Kidney tubule cell (primary cell): ENCODE measurements around the gene PGM2L1.
"Not testable (repeated sequence)": the region's sequence is repeated elsewhere in the genome, so short reads cannot be mapped to it uniquely, and the experiment has no call there.

Experiments
- DNase-seq: peaks from one replicate; pipeline ENCODE4 v3.0.0-alpha.2; 2018; ENCODE audit warnings: low spot score

PGM2L1 gene

DNA sequence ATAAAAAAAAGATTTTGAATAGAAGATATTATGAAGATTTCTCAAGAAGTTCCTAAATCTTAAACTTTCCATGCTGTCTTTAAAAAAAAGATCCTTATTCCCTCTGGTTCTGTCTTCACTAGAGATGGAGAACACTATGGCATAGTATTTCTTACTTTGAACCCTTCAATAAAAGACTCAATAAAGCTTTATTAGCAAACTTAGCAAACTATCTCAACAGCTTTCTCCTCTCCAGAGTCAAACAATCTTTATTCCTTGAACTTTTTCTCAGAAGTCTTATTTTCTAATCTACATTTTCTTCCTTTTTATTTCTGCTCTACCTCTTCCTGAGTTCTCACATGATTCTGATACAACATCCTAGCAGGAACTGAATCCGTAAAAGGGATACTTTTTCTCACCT lies 65.0 kb downstream of the PGM2L1 start:
- DNase-seq = no peak

DNA sequence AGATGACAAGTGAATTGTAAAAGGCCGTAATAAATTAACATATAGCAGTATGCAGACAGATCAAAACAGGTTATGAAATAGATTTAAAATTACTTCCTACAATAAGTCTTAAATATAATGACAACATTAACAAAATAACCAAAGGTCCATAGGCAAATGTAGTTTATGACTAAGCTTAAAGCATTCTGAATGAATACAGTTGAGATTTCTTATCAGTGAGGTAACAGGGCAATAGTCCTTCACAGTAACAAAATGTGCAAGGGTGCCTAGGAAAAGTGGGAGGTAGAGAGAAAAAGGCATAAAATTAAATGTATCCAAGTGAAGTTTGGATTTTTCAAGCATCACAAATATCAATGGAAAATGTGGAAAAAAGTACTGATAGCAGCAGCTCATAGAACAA lies 65.9 kb downstream of the PGM2L1 start:
- no peak for DNase-seq

DNA sequence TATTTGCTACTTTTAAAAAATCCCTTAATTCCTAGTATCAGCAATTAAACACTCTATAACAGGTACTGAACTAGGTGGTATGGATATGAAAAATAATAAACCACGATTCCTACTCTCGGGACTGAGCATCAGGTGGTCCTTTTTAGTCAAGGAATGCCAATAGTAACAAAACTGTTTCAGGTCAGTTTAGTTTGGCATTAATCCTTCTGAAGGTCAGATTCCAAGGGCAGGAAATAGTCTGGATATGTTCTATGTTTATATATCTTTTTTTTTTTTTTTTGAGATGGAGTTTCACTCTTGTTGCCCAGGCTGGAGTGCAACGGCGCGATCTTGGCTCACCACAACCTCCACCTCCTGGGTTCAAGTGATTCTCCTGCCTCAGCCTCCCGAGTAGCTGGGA lies 67.2 kb downstream of the PGM2L1 start:
- not testable (repeated sequence) for DNase-seq

DNA sequence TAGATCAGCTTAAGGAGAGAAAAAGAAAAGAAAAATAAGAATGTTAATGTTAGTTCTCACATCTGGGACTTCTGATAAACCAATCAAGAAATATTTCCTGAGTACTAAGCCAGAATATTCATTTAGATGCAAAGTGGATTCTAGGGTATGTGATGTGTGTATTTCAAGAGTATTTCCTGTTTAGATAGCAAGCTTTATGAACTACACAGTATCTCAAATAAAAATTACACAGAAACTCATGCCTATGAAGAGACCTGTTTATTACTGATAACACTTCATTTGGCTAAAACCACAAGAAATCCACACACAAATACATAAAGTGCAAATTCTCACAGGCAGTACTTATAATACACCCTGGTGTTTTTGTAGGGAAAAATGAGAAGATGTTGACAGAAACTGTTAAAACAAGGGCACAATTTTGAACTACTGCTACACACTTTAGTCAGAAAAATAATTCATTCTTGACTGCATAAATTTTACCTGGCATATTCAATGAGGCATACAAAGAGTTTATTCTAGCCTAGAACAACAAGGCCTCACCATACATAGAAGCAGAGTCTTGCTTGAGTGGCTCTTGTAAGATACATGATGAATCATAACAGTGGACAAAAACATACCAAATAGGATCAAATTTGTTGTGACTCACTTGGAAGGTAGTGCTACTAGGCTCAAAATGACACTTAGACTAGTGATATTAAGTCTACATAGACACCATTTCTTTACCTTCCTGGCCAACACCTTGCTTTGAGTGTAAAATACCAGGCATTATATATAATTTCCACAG lies 68.0 kb downstream of the PGM2L1 start:
- peak; percentile 88 for DNase-seq

DNA sequence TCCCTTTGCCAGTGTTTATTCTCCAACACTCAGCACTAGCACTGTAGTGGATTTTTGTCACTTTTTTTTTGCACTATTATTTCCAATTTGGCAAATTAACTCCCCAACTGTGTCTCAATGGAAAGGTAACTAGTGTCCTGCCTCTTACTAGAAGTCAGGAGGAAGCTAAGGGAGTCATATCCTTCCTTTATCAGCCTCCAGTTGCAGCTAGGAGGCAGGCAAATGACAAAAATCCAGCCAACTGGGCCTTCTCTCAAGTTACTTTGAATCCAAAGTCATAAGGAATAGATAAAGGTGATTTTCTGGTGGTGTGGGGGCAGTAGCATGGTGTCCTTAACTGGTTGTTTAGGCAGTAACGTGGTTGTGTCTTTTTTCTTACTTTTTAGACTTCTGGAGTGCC lies 71.2 kb downstream of the PGM2L1 start:
- DNase-seq = no peak

DNA sequence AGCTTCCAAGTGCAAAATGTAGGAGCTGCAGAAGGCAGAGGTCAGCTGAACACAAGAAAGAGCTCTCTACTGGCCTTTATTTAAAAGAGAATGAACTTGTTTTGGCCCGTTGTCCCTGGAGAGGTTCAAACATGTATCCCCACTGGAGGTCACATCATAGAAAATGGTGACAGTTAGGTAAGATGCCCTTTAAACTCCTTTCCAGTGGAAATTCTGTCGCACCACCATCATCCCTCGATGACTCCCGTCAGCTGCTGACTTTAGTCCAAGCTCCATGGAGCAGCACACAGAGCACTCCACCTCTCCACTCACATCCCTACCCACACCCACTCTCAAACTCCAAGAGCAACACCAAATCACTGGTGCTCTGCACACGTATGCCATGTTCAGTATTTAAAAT lies 71.6 kb downstream of the PGM2L1 start:
- no peak for DNase-seq

DNA sequence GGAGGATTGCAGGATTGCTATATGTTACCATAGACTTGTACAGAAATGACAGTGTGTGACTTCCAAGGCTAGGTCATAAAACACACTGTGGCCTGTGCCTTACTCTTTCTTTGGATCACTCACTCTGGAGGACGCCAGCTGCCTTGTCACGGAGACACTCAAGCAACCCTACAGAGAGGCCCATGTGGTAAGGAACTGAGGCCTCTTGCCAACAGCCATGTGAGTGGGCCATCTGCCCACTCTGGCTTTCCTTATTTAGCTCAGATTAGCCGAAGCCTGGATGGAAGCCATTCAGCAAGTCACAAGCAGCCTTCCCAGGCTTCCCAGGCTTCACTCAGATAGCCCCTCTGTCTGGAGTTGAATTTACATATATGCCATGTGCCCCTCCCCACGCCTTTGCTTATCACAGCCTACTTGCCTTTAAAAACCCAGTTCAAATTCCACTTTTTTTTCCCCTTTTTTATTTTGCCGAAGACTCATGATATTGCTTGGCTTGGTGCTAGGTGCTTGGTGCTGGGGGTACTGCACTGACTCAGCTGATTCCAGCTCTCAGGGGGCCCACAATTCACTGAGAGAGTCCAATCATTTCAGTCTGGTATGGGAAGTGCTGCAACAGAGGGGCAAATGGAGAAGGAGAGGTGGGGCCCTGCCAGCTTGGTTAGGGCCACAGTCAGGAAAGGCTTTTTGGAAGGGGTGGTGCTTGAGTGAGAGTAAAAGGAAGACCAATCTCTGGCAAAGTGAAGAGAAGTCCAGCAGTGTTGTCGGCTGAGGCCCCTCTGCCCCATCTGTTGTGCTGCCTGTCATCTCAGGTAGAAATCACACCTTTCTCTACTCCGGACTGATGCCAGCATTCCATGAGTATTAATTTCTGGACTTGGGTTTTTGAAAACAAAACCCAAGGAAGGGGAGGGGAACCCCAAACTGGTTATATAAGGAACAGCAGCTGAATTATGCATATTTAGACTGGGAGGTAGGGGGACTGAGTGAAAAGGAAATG lies 72.3 kb downstream of the PGM2L1 start:
- no peak for DNase-seq

DNA sequence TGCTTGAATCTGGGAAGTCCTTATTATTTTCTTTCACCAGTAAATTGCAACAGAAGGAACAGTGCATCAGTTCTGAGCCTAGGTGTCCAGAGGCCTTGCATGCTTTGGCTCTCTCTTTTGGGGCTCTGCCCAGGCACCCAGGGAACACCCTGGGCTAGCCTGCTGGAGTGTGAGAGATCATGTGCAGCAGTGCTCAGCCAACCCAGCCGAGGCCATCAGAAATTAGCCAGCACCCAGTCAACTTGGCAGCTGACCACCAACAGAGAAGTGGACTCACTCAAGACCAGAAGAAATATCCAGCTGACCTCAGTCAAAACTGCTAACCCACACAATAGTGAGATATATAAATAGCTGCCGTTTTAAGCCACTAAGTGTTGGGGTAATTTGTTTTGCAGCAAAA lies 75.6 kb downstream of the PGM2L1 start:
- peak; percentile 24 for DNase-seq

DNA sequence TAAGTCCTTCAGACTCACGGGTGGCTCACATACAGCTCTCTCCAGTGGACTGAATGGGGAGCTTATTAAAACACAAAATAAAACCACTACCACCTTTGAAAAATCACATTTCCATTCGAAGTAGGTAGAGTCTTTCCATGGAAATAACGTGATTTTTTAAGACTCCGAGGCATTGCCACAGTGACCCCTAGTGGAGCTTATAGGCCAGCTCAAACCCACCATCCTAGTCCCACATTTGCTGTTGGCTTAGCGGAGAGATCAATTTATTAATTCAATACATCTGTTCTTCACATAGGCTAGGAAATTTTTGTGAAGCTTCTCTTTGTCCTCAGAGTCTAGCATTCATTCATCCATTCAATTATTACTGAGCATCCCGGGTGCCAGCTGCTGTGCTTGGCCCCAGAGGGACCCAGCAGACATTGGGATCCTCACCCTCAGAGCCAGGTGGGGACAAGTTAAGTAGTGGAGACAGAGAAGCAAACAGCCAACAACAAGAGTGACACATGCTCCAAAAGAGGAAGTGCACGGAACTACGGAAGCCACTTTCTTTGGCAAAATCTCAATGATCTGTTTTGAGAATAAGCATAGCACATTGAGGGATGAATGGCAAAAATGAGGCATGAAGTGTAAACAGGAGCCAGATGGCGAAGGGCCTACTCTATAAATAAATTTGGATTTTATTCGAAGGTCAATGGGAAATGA lies 76.6 kb downstream of the PGM2L1 start:
- DNase-seq = peak; percentile 42

DNA sequence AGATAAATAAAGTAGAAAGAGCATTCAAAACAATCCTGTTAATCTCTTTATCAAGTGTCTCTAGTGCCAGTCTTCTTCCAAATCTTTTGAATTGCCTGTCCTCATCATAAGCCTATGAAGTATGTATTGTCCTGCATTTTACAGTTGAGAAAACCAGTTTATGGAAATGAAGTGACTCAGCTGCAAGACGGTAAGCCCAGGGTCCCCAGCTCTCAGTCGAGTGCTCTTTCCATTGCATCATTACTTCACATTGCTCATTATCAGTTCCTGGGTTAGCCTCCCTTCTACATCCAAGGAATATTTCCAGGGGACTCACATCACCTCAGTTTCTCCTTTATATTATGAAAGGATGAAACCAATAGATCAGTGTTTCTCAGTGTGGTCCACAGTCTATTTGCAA lies 77.7 kb downstream of the PGM2L1 start:
- peak; percentile 54 for DNase-seq

DNA sequence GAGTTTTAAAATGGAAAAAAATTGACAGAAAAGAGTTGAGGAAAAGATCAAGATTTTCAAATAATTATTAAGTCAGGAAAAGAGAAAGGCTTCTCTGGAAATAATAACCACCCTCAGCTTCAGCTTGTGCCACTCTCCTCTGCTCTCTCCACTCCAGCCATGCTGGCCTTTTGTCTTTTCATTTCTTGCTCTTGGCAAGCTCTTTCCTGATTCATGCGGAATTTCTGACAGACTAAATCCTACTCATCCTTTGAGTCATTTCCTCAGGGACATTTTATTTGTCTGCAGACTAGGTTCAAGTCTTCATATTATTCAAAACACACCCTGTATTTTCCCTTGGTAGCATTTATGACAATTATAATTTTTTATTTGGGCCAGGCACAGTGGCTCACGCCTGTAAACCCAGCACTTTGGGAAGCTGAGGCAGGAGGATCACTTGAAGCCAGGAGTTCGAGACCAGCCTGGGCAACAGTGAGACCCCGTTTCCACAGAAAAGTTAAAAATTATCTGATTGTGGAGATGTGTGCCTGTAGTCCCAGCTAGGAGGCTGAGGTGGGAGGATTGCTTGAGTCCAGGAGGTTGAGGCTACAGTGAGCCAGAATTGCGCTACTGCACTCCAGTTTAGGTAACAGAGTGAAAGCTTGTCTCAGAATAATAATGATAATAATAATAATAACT lies 79.0 kb downstream of the PGM2L1 start:
- DNase-seq = peak; percentile 89

DNA sequence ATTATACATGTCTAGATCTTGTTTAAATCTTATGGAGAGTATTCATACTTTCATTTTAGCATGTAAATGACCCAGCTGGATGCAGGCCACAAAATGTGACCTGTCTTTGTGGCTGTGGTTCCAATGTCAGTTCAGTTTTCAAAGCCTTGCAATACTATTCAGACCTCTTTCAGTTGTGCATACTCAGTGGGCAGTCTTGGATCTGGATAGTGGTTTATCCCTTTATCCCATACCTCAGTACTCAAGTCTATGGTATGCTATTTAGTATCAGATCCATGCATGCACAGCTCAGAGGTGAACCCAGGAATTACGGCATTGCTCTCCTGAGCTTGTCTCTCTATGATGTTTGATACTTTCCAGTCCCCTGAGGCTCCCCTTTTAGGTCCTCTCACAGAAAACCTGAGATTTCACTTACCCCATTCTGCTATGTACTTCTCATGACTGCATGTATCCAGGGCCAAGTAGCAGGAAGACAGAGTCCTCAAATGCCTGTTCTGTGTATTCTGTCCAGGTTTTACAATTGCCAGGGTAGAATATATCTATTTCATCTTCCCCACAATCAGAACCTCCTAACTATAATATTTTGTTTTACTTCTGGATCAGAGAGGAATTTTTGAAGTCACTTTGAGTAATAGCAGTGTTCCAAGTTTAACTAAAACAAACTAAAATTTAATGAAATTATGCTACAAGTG lies 79.8 kb downstream of the PGM2L1 start:
- peak; percentile 25 for DNase-seq

DNA sequence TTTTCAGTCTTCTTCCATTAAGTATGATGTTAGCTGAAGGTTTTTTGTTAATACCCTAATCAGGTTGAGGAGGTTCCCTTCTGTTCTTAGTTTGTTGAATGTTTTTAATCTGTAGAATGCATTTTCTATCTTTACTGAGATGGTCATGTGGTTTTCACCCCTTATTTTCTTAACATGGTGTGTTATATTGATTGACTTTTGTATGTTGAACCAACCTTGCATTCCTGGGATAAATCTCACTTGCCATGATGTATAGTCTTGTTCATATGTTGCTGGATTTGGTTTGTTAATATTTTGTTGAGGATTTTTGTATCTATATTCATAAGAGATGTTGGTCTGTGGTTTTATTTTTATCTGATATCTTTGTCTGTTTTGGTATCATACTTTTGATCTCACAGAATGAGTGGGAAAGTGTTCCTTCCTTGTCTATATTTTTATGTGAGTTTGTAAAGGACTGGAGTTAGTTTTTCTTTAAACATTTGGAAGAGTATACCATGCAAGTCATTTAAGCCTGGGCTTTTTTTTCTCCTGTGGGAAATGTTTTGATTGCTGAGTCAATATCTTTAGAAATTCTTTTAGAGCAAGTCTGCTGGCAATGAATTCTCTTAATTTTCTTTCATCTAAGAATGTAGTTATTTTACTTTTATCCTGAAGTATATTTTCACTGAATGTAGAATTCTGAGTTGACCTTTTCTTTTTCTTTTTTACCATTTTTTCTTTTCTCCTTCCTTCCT lies 81.3 kb downstream of the PGM2L1 start:
- DNase-seq = no peak

DNA sequence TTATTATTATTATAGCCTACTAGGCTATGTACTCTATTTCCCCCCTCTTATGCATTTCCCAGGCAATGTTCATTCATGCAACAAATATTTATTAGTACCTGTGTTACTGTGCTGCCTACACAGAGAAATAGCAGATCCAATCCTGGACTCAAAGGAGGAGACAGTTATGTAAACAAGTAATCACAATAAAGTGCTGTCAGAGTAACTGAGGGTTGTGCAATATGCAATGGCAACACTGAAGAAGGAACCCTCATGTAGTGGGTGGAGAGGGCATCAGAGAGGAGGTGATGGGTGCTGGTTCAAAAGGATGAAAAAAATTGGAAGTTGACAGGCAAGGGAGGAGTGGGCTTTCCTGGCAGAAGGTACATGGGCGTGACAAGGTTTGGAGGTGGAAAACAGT lies 85.9 kb downstream of the PGM2L1 start:
- DNase-seq = no peak

DNA sequence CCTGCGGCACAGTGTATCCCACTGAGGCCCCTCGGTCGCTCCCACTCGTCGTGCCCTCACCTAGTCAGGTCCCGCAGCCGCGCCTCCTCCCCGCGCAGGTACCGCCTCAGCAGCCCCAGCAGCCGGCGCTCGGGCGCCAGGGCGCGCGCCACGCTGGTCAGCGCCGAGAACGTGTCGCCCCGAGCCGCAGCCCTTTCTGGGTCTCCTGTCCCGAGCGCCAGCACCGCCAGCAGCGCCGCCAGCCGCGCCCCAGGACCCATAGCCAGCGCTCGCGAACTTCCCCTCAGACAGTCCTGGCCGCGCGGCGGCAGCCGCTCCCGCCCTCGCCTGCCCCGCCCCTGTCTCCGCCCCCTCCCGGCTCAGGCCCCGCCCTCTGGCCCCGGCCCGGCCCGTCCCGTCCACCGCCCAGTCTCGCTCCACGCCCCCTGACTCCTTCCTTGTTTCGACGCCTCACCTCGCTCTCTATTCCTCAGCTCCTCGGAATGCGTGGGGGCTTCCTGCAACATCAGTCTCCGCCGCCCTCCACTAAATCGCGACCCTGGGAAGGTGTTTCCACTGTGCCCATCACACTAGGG lies 86.8 kb downstream of the PGM2L1 start, which contains the start of gene P4HA3:
P4HA3 (minus strand) TSS at position 289 of the 575 bp plus-strand sequence; CDS start at position 260, 29 bp downstream.
- peak; percentile 57 for DNase-seq

DNA sequence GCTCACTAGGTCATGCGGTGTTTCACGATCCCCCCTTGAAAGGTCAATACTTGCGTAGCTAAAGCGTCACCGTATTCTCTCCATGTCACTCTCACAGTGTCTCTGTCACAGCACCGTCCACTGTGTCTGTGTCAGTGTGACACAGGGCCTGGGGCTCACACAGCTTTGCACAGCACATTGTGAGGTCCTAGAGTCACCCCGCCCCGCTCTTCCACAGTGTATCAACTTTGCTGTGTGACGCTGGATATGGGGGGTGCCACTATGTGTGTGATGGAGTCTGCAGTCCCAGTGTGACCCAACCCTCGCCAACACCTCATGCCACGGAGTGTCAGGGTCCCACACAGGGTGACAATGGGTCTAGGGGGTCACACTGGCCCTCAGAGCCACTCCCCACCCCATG lies 87.4 kb downstream of the PGM2L1 start:
- no peak for DNase-seq

DNA sequence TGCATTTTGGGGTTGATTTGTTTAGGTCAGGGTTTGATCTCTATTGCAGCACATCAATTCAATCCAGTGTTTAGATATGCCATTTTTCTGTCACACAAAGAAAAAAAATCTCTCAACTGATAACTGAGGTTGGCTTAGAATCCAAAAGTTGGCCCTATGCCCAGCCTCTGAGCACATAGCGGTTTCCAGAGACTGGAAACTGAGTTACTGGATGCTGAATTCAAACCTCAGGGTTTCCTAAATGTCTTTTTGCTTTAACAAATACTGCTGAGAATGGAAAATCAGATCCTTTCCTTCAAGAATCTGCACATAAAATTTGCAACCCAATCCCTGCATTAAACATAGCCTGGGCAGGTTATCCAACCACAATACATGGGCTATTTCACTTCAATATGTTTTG lies 90.8 kb downstream of the PGM2L1 start:
- no peak for DNase-seq

DNA sequence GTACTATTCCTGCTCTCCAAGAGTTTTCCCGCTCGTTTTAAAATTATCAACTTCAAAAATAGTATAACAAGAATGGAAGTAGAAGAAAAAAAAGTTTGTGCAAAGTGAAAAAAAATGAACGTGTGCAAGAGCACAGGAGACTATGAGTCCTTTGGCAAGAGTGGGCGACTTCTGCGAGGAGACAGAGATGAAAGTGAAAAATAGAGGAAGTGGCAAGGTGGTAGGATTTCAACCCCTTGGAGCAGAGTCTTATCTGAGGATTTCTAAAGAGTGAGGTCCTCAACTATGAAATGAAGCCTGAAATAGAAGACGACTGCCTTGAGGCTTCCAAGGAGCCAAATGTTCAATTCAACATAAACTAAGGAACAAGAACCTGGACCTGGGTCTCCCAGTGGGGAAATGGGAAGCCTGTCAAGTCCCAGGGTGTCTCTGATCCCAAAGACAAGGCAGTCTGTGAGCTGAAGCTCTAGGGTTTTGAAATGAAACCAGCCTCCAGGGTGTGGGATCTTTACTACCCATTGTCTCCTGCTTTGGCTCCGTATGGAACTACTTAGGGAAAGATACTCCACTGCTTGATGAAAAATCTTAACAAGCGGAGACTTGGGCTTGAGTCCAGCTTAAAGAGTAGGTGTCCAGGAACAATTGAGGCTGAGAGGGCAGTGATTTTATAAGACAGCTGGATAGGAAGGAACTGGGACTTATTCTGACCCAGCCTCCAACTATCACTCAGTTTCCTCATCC lies 91.6 kb downstream of the PGM2L1 start:
- DNase-seq = no peak

DNA sequence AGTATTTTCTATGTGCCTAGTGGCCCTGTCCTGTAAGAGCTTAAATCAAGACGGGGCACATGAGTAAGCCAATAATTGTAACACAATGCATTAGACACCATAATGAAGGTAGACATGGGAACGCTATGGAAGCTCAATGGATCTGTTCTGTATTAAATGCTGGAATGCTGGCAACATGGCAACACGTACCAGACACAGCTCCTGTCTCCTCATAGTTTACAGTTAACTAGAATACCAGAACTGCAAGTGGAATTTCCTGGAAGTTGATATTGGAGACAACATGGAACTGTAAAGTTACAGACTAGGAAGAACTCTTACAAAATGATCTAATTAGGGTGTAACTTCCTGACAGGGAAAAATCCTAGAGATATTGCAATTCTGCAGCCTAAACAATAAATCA lies 99.2 kb downstream of the PGM2L1 start:
- no peak for DNase-seq
